WTC11 (cell line): ENCODE results near the gene MALT1.

Experiments
- ATF1 ChIP-seq: sonication (generic); formaldehyde crosslinking; IDR thresholded peaks from 2 replicates; pipeline ENCODE4 v1.8.1; 2023; ENCODE audit warnings: mild to moderate bottlenecking, moderate library complexity, missing genetic modification reagents
- ETV6 ChIP-seq: sonication (generic); formaldehyde crosslinking; IDR thresholded peaks from 2 replicates; pipeline ENCODE4 v1.8.1; 2022; ENCODE audit warnings: mild to moderate bottlenecking, missing genetic modification reagents
- GTF2I ChIP-seq: fragments of 250-450 bp; sonication (Bioruptor Pico); conservative IDR thresholded peaks from 2 replicates; pipeline ENCODE4 v1.4.0; 2021; ENCODE audit warnings: mild to moderate bottlenecking
- NR2C2 ChIP-seq: sonication (generic); formaldehyde crosslinking; IDR thresholded peaks from 2 replicates; pipeline ENCODE4 v1.8.0; 2022; ENCODE audit warnings: mild to moderate bottlenecking, missing genetic modification reagents
- SP1 ChIP-seq: sonication (generic); formaldehyde crosslinking; conservative IDR thresholded peaks from 2 replicates; pipeline ENCODE4 v1.8.1; 2022; ENCODE audit warnings: missing genetic modification reagents
- ZNF232 ChIP-seq: sonication (generic); formaldehyde crosslinking; IDR thresholded peaks from 2 replicates; pipeline ENCODE4 v1.8.0; 2022; ENCODE audit warnings: mild to moderate bottlenecking, missing genetic modification reagents
- TF ChIP-seq, protein P1 (sequence below): fragments of 200-600 bp; IDR thresholded peaks from 2 replicates; pipeline ENCODE4 v1.8.0; 2022; ENCODE audit warnings: antibody characterized with exemption
- TF ChIP-seq, protein P2 (sequence below): sonication (generic); formaldehyde crosslinking; IDR thresholded peaks from 2 replicates; pipeline ENCODE4 v1.8.1; 2023; ENCODE audit warnings: mild to moderate bottlenecking, missing genetic modification reagents, moderate library complexity
- TF ChIP-seq, protein P3 (sequence below): sonication (generic); formaldehyde crosslinking; IDR thresholded peaks from 2 replicates; pipeline ENCODE4 v1.8.1; 2023; ENCODE audit warnings: mild to moderate bottlenecking, moderate library complexity, missing genetic modification reagents

DNA sequence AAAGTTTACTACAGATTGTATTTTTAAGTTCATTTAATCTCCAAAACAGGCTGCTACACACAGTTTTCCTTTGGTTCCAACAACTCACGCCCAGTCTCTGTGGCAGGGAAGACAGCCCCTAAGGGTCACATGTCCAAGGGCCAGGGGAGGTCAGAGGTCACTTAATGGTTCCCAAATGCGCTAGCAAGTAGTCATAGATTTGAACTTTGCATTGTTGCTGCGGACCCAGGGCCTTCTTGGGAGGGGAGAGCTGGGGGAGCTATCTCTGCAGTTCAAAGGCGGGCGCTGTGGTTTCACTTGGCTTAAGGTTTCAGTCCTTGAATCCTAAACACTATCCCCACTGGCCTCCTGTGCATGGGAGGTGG lies 118.6 kb downstream of the MALT1 start:
- TF ChIP-seq SP1 (CRISPR knock-in tag) (no peak), NR2C2 (CRISPR knock-in tag) (no peak), ETV6 (CRISPR knock-in tag) (no peak), GTF2I (CRISPR knock-in tag) (no peak), ATF1 (CRISPR knock-in tag) (no peak), ZNF232 (CRISPR knock-in tag) (no peak)
- TF ChIP-seq, protein P1, sequence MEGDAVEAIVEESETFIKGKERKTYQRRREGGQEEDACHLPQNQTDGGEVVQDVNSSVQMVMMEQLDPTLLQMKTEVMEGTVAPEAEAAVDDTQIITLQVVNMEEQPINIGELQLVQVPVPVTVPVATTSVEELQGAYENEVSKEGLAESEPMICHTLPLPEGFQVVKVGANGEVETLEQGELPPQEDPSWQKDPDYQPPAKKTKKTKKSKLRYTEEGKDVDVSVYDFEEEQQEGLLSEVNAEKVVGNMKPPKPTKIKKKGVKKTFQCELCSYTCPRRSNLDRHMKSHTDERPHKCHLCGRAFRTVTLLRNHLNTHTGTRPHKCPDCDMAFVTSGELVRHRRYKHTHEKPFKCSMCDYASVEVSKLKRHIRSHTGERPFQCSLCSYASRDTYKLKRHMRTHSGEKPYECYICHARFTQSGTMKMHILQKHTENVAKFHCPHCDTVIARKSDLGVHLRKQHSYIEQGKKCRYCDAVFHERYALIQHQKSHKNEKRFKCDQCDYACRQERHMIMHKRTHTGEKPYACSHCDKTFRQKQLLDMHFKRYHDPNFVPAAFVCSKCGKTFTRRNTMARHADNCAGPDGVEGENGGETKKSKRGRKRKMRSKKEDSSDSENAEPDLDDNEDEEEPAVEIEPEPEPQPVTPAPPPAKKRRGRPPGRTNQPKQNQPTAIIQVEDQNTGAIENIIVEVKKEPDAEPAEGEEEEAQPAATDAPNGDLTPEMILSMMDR = no peak
- TF ChIP-seq, protein P2, sequence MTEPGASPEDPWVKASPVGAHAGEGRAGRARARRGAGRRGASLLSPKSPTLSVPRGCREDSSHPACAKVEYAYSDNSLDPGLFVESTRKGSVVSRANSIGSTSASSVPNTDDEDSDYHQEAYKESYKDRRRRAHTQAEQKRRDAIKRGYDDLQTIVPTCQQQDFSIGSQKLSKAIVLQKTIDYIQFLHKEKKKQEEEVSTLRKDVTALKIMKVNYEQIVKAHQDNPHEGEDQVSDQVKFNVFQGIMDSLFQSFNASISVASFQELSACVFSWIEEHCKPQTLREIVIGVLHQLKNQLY (CRISPR knock-in tag) = no peak
- TF ChIP-seq, protein P3, sequence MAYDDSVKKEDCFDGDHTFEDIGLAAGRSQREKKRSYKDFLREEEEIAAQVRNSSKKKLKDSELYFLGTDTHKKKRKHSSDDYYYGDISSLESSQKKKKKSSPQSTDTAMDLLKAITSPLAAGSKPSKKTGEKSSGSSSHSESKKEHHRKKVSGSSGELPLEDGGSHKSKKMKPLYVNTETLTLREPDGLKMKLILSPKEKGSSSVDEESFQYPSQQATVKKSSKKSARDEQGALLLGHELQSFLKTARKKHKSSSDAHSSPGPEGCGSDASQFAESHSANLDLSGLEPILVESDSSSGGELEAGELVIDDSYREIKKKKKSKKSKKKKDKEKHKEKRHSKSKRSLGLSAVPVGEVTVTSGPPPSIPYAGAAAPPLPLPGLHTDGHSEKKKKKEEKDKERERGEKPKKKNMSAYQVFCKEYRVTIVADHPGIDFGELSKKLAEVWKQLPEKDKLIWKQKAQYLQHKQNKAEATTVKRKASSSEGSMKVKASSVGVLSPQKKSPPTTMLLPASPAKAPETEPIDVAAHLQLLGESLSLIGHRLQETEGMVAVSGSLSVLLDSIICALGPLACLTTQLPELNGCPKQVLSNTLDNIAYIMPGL (CRISPR knock-in tag) = no peak
